T-helper 2 cell treated with Interferon-gamma antibody and Interleukin-4, amounts not matched to agents 5 μg/mL and 100 μg/mL, for 36 hours (primary cell): Measurements from ENCODE around the gene HSD17B7.

Experiments used
- DNase-seq: peaks from one replicate; pipeline ENCODE4 v3.0.0; 2021; ENCODE audit warnings: low spot score
- H3K27ac Mint-ChIP-seq: one replicate; pipeline ENCODE4 v1.8.0; 2021; ENCODE audit warnings: mild to moderate bottlenecking, mixed read lengths
- H3K27me3 Mint-ChIP-seq: one replicate; pipeline ENCODE4 v1.8.0; 2021; ENCODE audit warnings: low read depth, mixed read lengths
- H3K36me3 Mint-ChIP-seq: one replicate; pipeline ENCODE4 v1.8.0; 2021; ENCODE audit warnings: low read depth, mixed read lengths
- H3K4me1 Mint-ChIP-seq: one replicate; pipeline ENCODE4 v1.8.0; 2021; ENCODE audit warnings: low read depth, mixed read lengths
- H3K4me3 Mint-ChIP-seq: one replicate; pipeline ENCODE4 v1.8.0; 2022; ENCODE audit warnings: mild to moderate bottlenecking, moderate library complexity, mixed read lengths
- H3K9me3 Mint-ChIP-seq: one replicate; pipeline ENCODE4 v1.8.0; 2021; ENCODE audit warnings: mixed read lengths

The HSD17B7 gene

DNA sequence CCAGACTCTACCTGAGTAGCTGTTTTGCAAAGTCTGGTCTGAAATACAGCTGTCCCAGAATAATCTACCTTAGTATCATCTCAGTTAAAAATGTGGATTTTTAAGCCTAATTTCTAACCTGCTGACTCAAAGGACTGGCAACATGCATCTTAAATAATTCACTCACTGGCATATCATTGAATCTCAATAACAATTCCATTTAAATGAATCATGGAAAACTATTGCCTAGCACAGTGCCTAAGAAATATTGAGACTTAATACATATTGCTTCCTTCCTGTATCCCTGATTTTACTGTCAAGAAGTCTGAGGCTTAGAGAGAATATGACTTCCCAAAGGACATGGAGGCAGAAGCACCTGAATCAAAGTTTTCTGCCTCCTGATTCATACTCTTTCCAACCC is 67.3 kb downstream of the HSD17B7 start:
- H3K4me1 Mint-ChIP-seq, result no peaks in the 10 kb centered on the region
- no peak for DNase-seq
- H3K36me3 Mint-ChIP-seq, result no peaks in the 10 kb centered on the region
- H3K27me3 Mint-ChIP-seq, result peaks cover 4% of the 10 kb centered on the region
- H3K4me3 Mint-ChIP-seq, result no peak overlapping the region
- H3K9me3 Mint-ChIP-seq, result no peaks in the 10 kb centered on the region
- H3K27ac Mint-ChIP-seq, result no peak overlapping the region

- no peak for DNase-seq
- Mint-ChIP-seq H3K4me1 (no peaks in the 10 kb centered on the region), H3K36me3 (no peaks in the 10 kb centered on the region), H3K27me3 (peaks cover 9% of the 10 kb centered on the region), H3K9me3 (no peaks in the 10 kb centered on the region), H3K4me3 (no peak overlapping the region), H3K27ac (no peak overlapping the region)
These were observed 68.7 kb downstream of the HSD17B7 start for GRCh38 chr1:162859191-162859590.

GRCh38 chr1:162861101-162861500 is 70.6 kb downstream of the HSD17B7 start, which contains the start of gene CCDC190:
CCDC190 (minus strand) TSS chr1:162861175; CDS start chr1:162859646, 1,529 bp downstream.
- no peak for DNase-seq
- Mint-ChIP-seq H3K4me3 (no peak within 1 kb of the TSS), H3K27me3 (peaks cover 10% of the 10 kb centered on the region), H3K9me3 (no peaks in the 10 kb centered on the region), H3K4me1 (no peaks in the 10 kb centered on the region), H3K27ac (no peak within 1 kb of the TSS), H3K36me3 (no peaks in the 10 kb centered on the region)

GRCh38 chr1:162861625-162862024 is 71.1 kb downstream of the HSD17B7 start:
- no peaks in the 10 kb centered on the region for H3K9me3 Mint-ChIP-seq
- H3K4me1 Mint-ChIP-seq, result no peaks in the 10 kb centered on the region
- no peak overlapping the region for H3K4me3 Mint-ChIP-seq
- H3K36me3 Mint-ChIP-seq, result no peaks in the 10 kb centered on the region
- no peak for DNase-seq
- peaks cover 10% of the 10 kb centered on the region for H3K27me3 Mint-ChIP-seq
- no peak overlapping the region for H3K27ac Mint-ChIP-seq
